GM18499 (cell line): ENCODE measurements around the gene MDC1.
"Not testable (repeated sequence)": the region's sequence is repeated elsewhere in the genome, so short reads cannot be mapped to it uniquely, and the experiment has no call there.

Experiments used
- ATAC-seq: cut with Tn5 transposase; IDR thresholded peaks from one replicate; pipeline ENCODE4 v1.9.1; 2021; ENCODE audit warnings: moderate number of reproducible peaks; ENCODE audit not compliant: insufficient read depth, unreplicated experiment

MDC1 gene

DNA sequence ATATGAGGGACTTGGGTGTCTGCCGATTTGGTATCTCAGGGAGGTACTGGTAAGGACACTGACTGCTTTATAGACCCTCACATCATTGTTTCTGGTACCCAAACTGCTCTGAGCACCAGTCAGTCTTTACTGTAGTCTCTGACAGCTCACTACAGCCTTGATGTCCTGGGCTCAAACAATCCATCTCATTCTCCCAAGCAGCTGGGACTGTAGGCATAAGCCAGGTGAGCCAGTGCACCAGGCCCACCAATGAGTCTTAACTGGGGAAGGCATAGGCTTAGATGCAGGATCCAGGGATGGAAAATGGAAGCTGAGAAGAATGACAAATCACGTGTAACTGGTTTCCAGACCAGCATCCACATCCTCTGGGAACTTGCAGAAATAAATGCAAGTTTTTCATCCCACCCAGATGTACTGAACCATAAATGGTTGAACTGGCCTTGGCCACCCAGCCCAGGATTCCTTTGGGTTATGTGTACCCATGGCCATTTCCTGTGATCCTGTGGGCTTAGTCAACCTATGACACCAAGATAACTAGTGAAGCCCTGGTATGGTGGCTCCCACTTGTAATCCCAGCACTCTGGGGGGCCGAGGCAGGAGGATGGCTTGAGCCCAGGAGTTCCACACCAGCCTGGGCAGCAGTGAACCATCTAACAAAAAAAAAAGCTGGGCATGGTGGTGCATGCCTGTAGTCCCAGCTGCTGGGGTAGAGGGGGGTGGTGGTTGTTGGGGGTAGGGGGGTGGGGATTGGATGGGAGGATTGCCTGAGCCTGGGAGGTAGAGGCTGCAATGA, 8.8 kb upstream of the MDC1 start:
- ATAC-seq, result no peak

DNA sequence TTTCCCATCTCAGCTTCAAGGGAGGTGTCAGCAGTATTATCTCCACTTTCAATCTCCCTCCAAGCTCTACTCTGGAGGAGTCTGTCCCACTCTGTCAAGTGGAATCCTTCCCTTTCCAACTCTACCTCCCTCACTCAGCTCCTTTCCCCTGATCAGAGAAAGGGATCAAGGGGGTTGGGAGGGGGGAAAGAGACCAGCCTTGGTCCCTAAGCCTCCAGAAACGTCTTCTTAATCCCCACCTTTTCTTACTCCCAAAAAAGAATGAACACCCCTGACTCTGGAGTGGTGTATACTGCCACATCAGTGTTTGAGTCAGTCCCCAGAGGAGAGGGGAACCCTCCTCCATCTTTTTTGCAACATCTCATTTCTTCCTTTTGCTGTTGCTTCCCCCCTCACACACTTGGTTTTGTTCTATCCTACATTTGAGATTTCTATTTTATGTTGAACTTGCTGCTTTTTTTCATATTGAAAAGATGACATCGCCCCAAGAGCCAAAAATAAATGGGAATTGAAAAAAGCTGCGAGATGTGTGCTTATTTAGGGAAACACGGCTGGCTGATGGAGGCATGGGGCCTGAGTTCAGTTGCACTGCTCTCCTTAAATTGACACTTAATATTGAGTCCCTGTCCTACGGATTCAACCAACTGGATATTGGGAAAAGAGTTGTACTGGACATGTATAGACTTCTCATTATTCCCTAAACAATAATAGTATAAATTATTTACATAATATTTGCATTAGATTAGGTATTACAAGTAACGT, 8.0 kb upstream of the MDC1 start:
- ATAC-seq, result no peak

DNA sequence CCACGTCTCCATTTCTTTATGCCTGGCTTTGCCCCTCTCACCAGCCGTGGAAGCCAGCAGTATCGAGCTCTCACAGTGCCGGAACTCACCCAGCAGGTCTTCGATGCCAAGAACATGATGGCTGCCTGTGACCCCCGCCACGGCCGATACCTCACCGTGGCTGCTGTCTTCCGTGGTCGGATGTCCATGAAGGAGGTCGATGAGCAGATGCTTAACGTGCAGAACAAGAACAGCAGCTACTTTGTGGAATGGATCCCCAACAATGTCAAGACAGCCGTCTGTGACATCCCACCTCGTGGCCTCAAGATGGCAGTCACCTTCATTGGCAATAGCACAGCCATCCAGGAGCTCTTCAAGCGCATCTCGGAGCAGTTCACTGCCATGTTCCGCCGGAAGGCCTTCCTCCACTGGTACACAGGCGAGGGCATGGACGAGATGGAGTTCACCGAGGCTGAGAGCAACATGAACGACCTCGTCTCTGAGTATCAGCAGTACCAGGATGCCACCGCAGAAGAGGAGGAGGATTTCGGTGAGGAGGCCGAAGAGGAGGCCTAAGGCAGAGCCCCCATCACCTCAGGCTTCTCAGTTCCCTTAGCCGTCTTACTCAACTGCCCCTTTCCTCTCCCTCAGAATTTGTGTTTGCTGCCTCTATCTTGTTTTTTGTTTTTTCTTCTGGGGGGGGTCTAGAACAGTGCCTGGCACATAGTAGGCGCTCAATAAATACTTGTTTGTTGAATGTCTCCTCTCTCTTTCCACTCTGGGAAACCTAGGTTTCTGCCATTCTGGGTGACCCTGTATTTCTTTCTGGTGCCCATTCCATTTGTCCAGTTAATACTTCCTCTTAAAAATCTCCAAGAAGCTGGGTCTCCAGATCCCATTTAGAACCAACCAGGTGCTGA, 7.0 kb upstream of the MDC1 start:
- not testable (repeated sequence) for ATAC-seq

DNA sequence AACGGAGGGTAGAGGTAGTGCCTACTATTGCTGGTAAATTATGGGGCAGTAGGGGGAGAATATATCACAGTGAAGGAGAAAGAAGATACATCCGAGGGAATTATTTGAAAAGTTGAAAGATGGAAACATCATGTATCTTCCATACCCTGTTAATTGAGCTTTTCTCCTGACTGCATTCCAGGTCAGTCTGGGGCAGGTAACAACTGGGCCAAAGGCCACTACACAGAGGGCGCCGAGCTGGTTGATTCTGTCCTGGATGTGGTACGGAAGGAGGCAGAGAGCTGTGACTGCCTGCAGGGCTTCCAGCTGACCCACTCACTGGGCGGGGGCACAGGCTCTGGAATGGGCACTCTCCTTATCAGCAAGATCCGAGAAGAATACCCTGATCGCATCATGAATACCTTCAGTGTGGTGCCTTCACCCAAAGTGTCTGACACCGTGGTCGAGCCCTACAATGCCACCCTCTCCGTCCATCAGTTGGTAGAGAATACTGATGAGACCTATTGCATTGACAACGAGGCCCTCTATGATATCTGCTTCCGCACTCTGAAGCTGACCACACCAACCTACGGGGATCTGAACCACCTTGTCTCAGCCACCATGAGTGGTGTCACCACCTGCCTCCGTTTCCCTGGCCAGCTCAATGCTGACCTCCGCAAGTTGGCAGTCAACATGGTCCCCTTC, 6.2 kb upstream of the MDC1 start:
- ATAC-seq, result not testable (repeated sequence)

DNA sequence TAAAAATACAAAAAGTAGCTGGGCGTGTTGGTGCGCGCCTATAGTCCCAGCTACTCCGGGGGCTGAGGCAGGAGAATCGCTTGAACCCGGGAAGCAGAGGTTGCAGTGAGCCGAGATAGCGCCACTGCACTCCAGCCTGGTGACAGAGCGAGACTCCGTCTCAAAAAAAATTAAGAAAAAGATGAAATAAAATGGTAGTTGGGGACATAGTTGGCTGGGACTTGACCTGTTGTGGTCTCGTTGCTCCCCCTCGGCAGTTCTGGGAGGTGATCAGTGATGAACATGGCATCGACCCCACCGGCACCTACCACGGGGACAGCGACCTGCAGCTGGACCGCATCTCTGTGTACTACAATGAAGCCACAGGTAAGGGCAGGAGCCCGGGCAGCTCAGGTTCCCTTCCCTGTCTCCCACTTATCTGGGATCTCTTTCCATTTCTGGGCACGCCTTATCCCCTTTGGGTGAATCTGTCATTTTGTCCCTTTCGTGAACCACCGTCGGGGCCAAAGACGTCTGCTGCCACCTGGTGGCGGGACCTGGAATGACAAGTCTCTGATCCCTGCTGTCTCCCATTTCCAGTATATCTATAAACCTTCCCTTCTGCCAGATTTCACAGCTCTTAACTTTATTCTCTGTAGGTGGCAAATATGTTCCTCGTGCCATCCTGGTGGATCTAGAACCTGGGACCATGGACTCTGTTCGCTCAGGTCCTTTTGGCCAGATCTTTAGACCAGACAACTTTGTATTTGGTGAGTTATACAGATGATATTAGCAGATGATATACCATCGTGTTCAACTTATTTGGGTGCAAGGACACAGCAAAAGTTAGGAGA, 5.4 kb upstream of the MDC1 start:
- ATAC-seq, result no peak

DNA sequence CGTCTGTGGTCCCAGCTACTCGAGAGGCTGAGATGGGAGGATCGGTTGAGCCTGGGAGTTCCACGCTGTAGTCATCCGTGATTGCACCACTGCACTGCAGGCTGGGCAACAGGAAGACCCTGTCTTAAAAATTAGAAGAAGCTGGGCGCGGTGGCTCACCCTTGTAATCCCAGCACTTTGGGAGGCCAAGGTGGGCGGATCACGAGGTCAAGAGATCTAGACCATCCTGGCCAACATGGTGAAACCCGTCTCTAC, 4.9 kb upstream of the MDC1 start:
- not testable (repeated sequence) for ATAC-seq

DNA sequence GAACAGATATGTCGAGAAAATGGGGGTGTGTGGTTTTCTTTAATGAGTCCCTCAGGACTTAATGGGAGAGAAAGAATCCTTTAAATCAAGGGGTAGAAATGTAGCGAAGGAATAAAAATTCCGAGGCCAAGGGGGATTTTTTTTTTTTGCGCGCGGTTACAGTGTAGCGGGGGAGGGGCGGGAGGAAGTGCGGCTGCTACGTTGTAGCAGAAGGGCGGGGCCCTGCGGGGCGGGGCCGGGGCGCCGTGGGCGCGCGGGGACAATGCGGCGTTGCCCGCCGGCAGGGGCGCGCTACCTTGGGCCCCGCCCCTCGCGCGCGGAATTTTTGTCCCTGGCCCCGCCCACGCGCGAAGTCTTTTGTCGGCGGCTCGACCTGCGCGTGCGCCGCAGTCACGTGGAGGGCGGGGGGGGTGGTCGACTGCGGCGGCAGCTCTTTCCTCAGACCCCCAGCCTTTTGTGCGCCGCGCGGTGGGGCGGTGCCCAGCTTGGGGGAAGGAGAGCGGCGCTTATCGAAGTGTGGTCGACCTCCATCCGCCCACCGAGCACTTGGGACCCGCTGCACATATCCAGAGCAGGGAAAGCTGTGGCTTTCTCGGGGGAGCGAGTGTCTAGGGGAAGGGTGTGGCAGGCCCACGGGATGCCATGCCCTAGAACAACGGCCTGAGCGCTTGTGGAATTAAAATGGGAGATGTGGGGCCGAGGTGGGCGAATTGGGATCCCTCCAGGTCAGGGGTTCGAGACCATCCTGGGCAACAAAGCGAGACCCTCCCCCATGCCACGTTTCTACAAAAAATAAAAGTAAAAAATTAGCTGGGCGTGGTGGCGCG, 4.3 kb upstream of the MDC1 start:
- ATAC-seq, result no peak

DNA sequence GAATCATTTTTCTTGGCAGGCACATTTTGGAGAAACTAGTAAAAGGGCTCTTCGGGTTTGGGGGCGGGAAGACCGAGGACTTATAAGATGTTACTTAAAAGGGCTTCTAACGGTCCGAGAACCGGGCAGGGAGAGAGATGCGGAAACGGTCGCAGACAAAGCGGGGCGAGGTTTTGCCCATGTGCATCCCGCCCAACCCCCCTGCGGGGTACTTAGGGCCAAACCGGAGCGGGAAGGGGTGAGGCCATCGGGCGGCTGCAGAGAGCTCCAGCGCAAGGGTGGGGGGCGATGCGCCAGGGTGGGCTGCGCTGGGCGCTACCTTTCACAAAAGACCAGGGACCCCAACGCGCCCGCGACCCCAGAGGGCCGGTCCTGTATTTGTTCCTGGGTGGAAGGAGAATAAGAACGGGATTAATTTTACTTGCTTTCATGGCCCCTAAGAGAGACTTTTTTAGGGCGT, 3.7 kb upstream of the MDC1 start:
- ATAC-seq, result no peak

DNA sequence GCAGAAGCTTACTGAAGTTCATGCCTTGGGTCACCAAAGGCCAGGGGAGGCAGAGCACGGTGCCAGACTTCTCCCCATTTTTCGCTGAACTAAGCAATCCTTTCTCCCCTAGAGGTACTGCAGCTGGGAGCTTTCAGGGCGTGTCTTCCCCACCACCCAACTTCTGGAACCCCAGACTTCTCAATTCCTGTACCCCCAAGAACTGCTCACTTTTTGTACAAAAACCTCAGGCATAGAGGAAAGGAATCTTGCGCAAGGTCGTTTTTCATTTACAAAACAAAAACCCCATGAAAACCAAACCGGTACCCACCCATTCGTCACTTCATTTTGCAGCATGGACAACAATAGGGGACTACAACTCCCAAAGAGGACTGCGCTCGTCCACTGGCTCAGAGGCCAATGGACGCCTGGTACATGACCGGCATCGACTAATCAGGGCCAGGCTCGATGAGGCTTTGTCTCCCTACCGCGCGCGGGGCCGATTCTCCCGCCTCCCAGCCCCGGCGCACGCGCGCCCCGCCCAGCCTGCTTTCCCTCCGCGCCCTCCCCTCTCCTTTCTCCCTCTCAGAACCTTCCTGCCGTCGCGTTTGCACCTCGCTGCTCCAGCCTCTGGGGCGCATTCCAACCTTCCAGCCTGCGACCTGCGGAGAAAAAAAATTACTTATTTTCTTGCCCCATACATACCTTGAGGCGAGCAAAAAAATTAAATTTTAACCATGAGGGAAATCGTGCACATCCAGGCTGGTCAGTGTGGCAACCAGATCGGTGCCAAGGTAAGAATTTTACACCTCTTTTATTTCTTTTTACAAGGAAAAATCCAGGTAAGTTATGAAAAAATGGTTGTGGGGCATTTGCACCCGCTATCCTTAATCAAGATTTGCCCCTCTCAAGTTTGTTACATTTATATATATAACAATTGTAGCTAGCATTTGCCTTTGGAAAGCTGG, 3.0 kb upstream of the MDC1 start, which contains the start of gene TUBB:
Gene TUBB (plus strand): TSS at position 562 of the 947 bp plus-strand sequence. CDS start 155 bp downstream, at position 717.
- ATAC-seq, result no peak

DNA sequence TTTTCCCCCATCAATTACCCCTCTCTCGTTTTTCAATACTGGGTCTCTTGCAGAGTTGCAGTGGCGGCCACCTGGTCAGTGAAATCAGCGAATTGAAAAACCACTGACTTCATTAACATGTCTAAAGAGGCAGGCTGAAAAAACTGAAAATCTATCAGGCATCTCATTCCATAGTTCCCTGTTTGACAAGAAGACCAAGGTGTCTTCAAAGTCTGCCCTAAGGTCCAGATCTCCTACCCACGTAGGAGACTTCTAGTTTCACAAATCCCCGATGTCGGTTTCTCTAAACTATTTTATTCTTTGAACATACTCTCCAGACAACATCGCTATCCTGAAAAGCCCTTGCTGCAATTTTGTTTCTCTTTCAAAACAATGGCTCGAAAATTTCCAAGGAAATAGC, 2.3 kb upstream of the MDC1 start:
- no peak for ATAC-seq

DNA sequence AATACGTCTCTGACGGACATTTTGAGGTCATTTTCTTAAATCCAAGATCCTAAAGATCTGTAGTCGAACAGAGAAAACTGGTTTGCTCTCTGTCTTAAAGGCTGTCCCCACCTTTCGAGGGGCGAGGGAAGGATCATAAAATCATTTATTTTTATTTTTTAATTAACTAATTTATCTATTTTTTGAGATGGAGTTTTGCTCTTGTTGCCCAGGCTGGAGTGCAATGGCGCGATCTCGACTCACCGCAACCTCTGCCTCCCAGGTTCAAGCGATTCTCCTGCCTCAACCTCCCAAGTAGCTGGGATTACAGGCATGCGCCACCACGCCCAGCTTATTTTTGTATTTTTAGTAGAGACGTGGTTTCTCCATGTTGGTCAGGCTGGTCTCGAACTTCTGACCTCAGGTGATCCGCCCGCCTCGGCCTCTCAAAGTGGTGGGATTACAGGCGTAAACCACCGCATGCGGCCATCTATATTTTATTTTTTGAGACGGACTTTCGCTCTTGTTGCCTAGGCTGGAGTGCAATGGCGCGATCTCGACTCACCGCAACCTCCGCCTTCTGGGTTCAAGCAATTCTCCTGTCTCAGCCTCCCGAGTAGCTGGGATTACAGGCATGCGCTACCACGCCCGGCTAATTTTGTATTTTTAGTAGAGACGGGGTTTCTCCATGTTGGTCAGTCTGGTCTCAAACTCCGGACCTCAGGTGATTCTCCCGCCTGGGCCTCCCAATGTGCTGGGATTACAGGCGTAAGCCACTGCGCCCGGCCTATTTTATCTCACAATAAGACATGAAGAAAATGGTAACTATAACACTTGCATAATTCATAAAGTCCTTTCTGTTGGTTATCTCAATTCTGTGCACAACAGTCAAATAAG, 1.0 kb upstream of the MDC1 start:
- ATAC-seq, result not testable (repeated sequence)

DNA sequence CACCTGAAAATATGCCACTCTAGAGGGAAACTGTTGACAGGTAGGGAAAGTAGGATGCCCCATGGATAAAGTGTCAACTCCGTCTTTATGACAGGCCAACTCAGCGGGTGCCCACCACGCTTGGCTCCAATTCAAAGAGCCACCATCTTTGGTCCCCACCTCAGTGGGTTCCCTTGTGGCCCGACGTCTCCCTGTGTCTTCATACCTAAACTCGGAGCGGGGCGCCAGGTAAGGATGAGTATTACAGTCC, 277 bp downstream of the MDC1 start:
- no peak for ATAC-seq

DNA sequence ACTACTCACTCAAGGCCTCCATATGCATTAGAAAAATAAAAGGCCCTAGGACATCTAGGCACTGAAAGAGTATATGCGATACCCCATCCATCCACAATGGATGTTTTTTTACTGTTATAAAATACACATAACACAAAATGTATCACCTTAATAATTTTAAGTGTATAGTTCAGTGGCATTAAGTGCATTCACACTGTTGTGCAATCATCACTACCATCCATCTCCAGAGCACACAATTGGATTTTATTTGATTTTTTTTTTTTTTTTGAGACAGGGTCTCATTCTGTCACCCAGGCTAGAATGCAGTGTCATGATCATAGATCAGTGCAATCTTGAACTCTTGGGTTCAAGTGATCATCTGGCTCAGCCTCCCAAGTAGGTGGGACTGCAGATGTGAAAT, 2.8 kb downstream of the MDC1 start:
- ATAC-seq, result no peak

DNA sequence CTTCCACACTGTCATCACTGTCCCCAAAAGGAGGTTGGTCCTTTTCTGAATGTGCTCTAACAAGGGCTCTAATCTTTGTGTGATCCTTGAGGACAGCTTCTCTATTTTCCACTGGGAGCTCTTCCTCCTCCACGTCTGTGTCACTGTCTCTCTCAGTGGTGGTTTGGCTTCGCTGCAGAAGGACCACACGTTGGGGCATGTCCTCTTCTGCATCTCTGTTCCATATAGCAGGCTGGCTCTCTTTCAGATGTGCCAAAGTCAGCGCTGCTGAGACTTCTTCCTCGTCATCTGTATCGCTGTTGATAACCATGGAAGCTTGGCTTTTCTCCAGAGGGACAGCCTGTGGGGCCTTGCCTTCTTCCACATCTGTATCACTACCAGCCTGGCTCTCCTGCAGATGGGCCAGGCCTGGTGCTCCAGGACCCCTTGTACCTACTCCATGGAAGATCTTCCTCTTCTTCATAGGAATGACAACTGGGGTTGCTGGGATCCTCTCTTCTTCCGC, 4.6 kb downstream of the MDC1 start:
- ATAC-seq, result no peak

DNA sequence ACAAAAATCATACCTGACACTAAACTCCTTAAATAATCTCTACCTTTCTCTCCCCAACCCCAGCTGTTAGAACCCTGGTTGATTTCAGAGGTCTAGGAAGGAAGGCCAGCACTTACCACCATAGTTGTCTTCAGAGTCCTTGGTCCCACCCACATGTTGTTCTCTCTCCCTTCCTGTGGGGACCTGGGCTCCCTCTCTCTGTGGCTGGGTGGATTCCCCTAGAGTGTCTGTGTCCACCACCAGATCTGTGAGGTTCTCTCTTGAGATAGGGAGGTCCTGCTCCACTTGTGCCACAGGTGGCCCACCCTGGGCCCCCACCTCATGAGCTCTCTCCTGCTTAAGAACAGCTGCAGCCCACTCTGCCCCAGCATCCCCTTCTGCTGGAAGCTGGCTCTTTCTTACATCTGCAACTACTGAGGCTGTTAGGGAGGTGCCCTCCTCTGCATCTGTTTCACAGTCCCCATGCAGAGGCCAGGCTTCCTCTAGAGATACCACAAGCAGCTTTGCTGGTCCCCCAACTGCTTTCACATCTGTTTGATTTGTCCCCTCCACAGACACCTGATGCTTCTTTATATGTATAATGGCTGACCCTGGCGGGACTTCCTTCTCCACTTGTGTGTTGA, 5.2 kb downstream of the MDC1 start:
- ATAC-seq, result no peak
